ENCODE results near the gene BRWD1.

BRWD1 gene

GRCh38 chr21:39327727-39328126 is 14.3 kb upstream of the BRWD1 start:
- no peak overlapping the region for H3K27ac ChIP-seq
- TF ChIP-seq ZFX (IDR thresholded peaks at IDR 0.05; ENCODE audit: borderline replicate concordance) = no peak
- TF ChIP-seq CTCF (IDR thresholded peaks at IDR 0.05) = no peak

- H3K27ac ChIP-seq = no peak overlapping the region
These were observed 13.3 kb upstream of the BRWD1 start for GRCh38 chr21:39326607-39327307.

GRCh38 chr21:39325458-39325857 is 12.0 kb upstream of the BRWD1 start:
- H3K27ac ChIP-seq = no peak overlapping the region
- TF ChIP-seq CTCF (IDR thresholded peaks at IDR 0.05) (no peak), ZFX (IDR thresholded peaks at IDR 0.05; ENCODE audit: borderline replicate concordance) (no peak)

More at GRCh38 chr21:39326607-39327307, 13.3 kb upstream of the BRWD1 start:
- TF ChIP-seq CTCF (IDR thresholded peaks at IDR 0.05) (no peak), ZFX (IDR thresholded peaks at IDR 0.05; ENCODE audit: borderline replicate concordance) (no peak)

- TF ChIP-seq CTCF (IDR thresholded peaks at IDR 0.05) (no peak), ZFX (IDR thresholded peaks at IDR 0.05; ENCODE audit: borderline replicate concordance) (no peak)
- H3K27ac ChIP-seq = peak overlapping the region; percentile 74
These were observed 8.0 kb upstream of the BRWD1 start for GRCh38 chr21:39321424-39321823.

GRCh38 chr21:39319814-39320332 is 6.4 kb upstream of the BRWD1 start:
- TF ChIP-seq CTCF (IDR thresholded peaks at IDR 0.05) (no peak), ZFX (IDR thresholded peaks at IDR 0.05; ENCODE audit: borderline replicate concordance) (no peak)
- peak overlapping the region; percentile 74 for H3K27ac ChIP-seq

- H3K27ac ChIP-seq = peak overlapping the region; percentile 74
- TF ChIP-seq ZFX (IDR thresholded peaks at IDR 0.05; ENCODE audit: borderline replicate concordance) (no peak), CTCF (IDR thresholded peaks at IDR 0.05) (no peak)
These were observed 5.9 kb upstream of the BRWD1 start for GRCh38 chr21:39319251-39319756.
